Lung (tissue), 12 donors: ENCODE results near the gene FAM241B. TPM values are rescaled to one million over a fixed set of nuclear protein-coding genes. Genes with fewer than 3 reads are reported as not detected.

ENCODE experiments used
- ATAC-seq: fragments of 200-7000 bp; cut with Tn5 transposase; one replicate; pipeline ENCODE4 v1.9.1; 2020; ENCODE audit warnings: moderate number of reproducible peaks; ENCODE audit not compliant: insufficient read depth, low FRiP score
- DNase-seq, 3 donors: peaks; one replicate each; pipeline ENCODE4 v3.0.0-alpha.2; 2013 to 2017
- H3K27ac ChIP-seq, 2 donors: one replicate each; pipeline ENCODE4 v1.5.1; 2013; ENCODE audit warnings: mild to moderate bottlenecking in 2 of 2, moderate library complexity in 2 of 2, control low read depth in 1 of 2, inconsistent platforms in 1 of 2, low read depth in 1 of 2, low read length in 1 of 2
- H3K27me3 ChIP-seq, 3 donors: one replicate each; pipeline ENCODE4 v1.5.1; 2013; ENCODE audit warnings: low read length in 2 of 3; ENCODE audit not compliant: control insufficient read depth in 3 of 3, insufficient read depth in 3 of 3
- H3K36me3 ChIP-seq, 4 donors: one replicate each; pipeline ENCODE4 v1.5.1; 2013; ENCODE audit warnings: low read length in 4 of 4, mild to moderate bottlenecking in 1 of 4, moderate library complexity in 1 of 4; ENCODE audit not compliant: control insufficient read depth in 4 of 4, insufficient read depth in 4 of 4
- H3K4me1 ChIP-seq, 5 donors: one replicate each; pipeline ENCODE4 v1.5.1; 2013; ENCODE audit warnings: low read length in 5 of 5, mild to moderate bottlenecking in 2 of 5, moderate library complexity in 1 of 5; ENCODE audit not compliant: control insufficient read depth in 5 of 5, insufficient read depth in 5 of 5
- H3K4me3 ChIP-seq: one replicate; pipeline ENCODE4 v1.5.1; 2013; ENCODE audit warnings: mild to moderate bottlenecking, control low read depth, moderate library complexity
- H3K9ac ChIP-seq, 2 donors: one replicate each; pipeline ENCODE4 v1.5.1; 2013; ENCODE audit warnings: low read length in 2 of 2, control low read depth in 1 of 2; ENCODE audit not compliant: insufficient read depth in 1 of 2
- H3K9me3 ChIP-seq, 4 donors: one replicate each; pipeline ENCODE4 v1.5.1; 2013; ENCODE audit warnings: low read length in 3 of 4, mild to moderate bottlenecking in 1 of 4, moderate library complexity in 1 of 4; ENCODE audit not compliant: control insufficient read depth in 4 of 4, insufficient read depth in 3 of 4
- CTCF ChIP-seq: IDR thresholded peaks from 2 replicates; pipeline ENCODE4 v1.5.1; 2012; ENCODE audit warnings: mild to moderate bottlenecking; ENCODE audit errors: control extremely low read depth, extremely low read depth
- WGBS, 2 donors: extraction: QIAGEN DNeasy Blood & Tissue Kit; methylation state at CpG; one replicate each; pipeline ENCODE4 v1.1.7; 2013; 5-methylcytosine and 5-hydroxymethylcytosine counted together
- polyA plus RNA-seq, 2 donors: library from polyadenylated mRNA; stranded (reverse); fragments of 200-250 nt; gene quantifications; one replicate each; pipeline ENCODE4 v1.2.1, GENCODE V29; 2013
- total RNA-seq, 2 donors: library from RNA; depleted of rRNA in 1 of 2; stranded (reverse); fragments of >200 nt in 1 of 2; gene quantifications; one replicate each; pipeline ENCODE4 v1.2.1, GENCODE V29; 2014 to 2021
- donor health status: control.
- donor health status: control.
- donor health status: Bipolar disorder and iron deficiency.
- donor health status: healthy.
- donor health status: DM: yes; HTN: yes; CAD: no.

The FAM241B gene
- total and polyA plus RNA-seq, 4 donors = 1.5 to 12.2 (median 8.4) TPM

- no peaks in the 10 kb centered on the region for H3K36me3 ChIP-seq
- no peak for DNase-seq
- no peak overlapping the region for H3K9ac ChIP-seq
- no peaks in the 10 kb centered on the region for H3K4me1 ChIP-seq
- peaks cover 0 to 2% (median 0%) of the 10 kb centered on the region in 4 donors for H3K9me3 ChIP-seq
- ATAC-seq = no peak
- no peaks in the 10 kb centered on the region for H3K27me3 ChIP-seq
- no peak for TF ChIP-seq CTCF
- WGBS, 2 donors = 73 to 90% methylated on average over 11 of the region's 11 CpGs
- H3K27ac ChIP-seq = no peak overlapping the region
- no peak overlapping the region for H3K4me3 ChIP-seq
Measured at GRCh38 chr10:69655868-69656555, 26.0 kb downstream of the FAM241B start.

- H3K27me3 ChIP-seq = no peaks in the 10 kb centered on the region
- H3K9ac ChIP-seq = no peak overlapping the region
- H3K4me1 ChIP-seq = no peaks in the 10 kb centered on the region
- no peak for ATAC-seq
- no peaks in the 10 kb centered on the region for H3K36me3 ChIP-seq
- no peak for TF ChIP-seq CTCF
- no peak overlapping the region for H3K4me3 ChIP-seq
- no peak for DNase-seq
- no peak overlapping the region for H3K27ac ChIP-seq
- peaks cover 0 to 2% (median 0%) of the 10 kb centered on the region in 4 donors for H3K9me3 ChIP-seq
- 29 to 42% methylated on average over 5 of the region's 5 CpGs for WGBS, 2 donors
Measured at GRCh38 chr10:69656742-69657269, 26.8 kb downstream of the FAM241B start.

DNA sequence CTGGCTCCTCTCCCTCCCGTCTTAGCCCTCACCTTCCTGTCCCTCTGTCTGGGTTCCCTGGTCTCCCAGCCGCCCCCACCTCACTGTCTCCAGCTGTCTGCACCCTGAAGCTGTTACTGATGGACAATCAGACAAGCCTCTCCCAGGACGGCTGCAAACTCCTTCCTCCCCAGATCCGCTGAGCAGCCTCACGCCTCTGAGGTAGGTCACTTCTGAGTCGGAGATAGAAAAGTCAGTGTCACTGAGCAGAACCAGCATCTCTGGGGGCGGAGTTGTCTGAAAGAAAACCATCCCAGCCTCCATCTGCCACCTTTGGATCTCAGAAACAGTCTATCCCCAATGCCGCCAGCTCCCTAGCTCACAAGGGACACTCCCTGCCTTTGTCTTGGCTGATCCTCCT lies 27.4 kb downstream of the FAM241B start:
- no peaks in the 10 kb centered on the region for H3K36me3 ChIP-seq
- no peak for ATAC-seq
- H3K27me3 ChIP-seq = no peaks in the 10 kb centered on the region
- H3K27ac ChIP-seq = no peak overlapping the region
- H3K4me3 ChIP-seq = no peak overlapping the region
- peaks cover 0 to 2% (median 0%) of the 10 kb centered on the region in 4 donors for H3K9me3 ChIP-seq
- no peaks in the 10 kb centered on the region for H3K4me1 ChIP-seq
- TF ChIP-seq CTCF = no peak
- no peak overlapping the region for H3K9ac ChIP-seq
- 49 to 50% methylated on average over 8 of the region's 8 CpGs for WGBS, 2 donors
- DNase-seq = no peak
